Measurements from ENCODE around the gene ZDHHC20. TPM values are rescaled to one million over a fixed set of nuclear protein-coding genes. Genes with fewer than 3 reads are reported as not detected.
"Not testable (repeated sequence)": the region's sequence is repeated elsewhere in the genome, so short reads cannot be mapped to it uniquely, and the experiment has no call there.

ZDHHC20 gene
- total and polyA plus RNA-seq, 2 donors from 2014 or later = 7.2 to 36.1 TPM

- H3K9me3 ChIP-seq (ENCODE audit: control insufficient read depth in 2 of 3, insufficient read depth in 1 of 3, low read length in 3 of 3) = no peaks in the 10 kb centered on the region
- TF ChIP-seq, protein P1, sequence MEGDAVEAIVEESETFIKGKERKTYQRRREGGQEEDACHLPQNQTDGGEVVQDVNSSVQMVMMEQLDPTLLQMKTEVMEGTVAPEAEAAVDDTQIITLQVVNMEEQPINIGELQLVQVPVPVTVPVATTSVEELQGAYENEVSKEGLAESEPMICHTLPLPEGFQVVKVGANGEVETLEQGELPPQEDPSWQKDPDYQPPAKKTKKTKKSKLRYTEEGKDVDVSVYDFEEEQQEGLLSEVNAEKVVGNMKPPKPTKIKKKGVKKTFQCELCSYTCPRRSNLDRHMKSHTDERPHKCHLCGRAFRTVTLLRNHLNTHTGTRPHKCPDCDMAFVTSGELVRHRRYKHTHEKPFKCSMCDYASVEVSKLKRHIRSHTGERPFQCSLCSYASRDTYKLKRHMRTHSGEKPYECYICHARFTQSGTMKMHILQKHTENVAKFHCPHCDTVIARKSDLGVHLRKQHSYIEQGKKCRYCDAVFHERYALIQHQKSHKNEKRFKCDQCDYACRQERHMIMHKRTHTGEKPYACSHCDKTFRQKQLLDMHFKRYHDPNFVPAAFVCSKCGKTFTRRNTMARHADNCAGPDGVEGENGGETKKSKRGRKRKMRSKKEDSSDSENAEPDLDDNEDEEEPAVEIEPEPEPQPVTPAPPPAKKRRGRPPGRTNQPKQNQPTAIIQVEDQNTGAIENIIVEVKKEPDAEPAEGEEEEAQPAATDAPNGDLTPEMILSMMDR (IDR thresholded peaks at IDR 0.05; ENCODE audit: borderline replicate concordance, extremely low read depth, insufficient read depth) = no peak
- intact Hi-C loops (cut with DNase I) = no loop called here
- H3K27ac ChIP-seq (ENCODE audit: low read depth in 2 of 2, low read length in 2 of 2) = no peak overlapping the region
- H3K27me3 ChIP-seq (ENCODE audit: control insufficient read depth, insufficient read depth, low read length) = no peaks in the 10 kb centered on the region
- H3K4me1 ChIP-seq (ENCODE audit: control insufficient read depth in 2 of 3, insufficient read depth in 2 of 3, low read depth in 1 of 3, low read length in 3 of 3) = no peaks in the 10 kb centered on the region
- no peak overlapping the region for H3K4me3 ChIP-seq (ENCODE audit: low read length in 3 of 3)
- DNase-seq = no peak
- no peak overlapping the region for H3K9ac ChIP-seq (ENCODE audit: low read length in 3 of 3)
- H3K36me3 ChIP-seq (ENCODE audit: control insufficient read depth in 2 of 3, insufficient read depth in 3 of 3, low read length in 3 of 3) = peaks cover 0 to 2% (median 0%) of the 10 kb centered on the region in 3 donors
- no peak for FAIRE-seq
Measured at GRCh38 chr13:21420706-21421105, 38.4 kb downstream of the ZDHHC20 start.

DNA sequence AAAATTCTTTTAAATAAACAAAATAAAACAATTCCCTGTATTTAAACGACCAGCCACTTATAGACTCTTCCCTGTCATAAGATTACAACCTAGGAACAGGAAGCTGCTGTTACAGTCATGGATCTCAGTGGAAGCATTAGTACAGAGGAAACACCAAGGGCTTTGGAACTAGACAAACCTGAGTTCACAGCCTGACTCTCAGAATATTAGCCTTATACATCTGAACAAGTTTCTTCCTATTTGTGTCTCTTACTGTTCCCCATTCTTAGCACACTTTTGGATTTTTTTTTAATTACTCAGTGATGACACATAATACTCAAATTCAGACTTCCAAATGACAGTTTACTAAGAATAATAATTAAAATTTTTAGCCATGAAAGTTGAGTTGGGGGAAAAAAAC lies 46.1 kb downstream of the ZDHHC20 start:
- Histone ChIP-seq H3K9ac (ENCODE audit: low read length in 3 of 3) (no peak overlapping the region), H3K27me3 (ENCODE audit: control insufficient read depth, insufficient read depth, low read length) (no peaks in the 10 kb centered on the region), H3K4me1 (ENCODE audit: control insufficient read depth in 2 of 3, insufficient read depth in 2 of 3, low read depth in 1 of 3, low read length in 3 of 3) (no peaks in the 10 kb centered on the region), H3K36me3 (ENCODE audit: control insufficient read depth in 2 of 3, insufficient read depth in 3 of 3, low read length in 3 of 3) (peaks cover 3 to 14% (median 9%) of the 10 kb centered on the region in 3 donors), H3K9me3 (ENCODE audit: control insufficient read depth in 2 of 3, insufficient read depth in 1 of 3, low read length in 3 of 3) (no peaks in the 10 kb centered on the region), H3K4me3 (ENCODE audit: low read length in 3 of 3) (no peak overlapping the region), H3K27ac (ENCODE audit: low read depth in 2 of 2, low read length in 2 of 2) (no peak overlapping the region)
- DNase-seq (no peak), FAIRE-seq (no peak)
- intact Hi-C loops (cut with DNase I) = no loop called here
- TF ChIP-seq, protein P1 (IDR thresholded peaks at IDR 0.05; ENCODE audit: borderline replicate concordance, extremely low read depth, insufficient read depth) = no peak

DNA sequence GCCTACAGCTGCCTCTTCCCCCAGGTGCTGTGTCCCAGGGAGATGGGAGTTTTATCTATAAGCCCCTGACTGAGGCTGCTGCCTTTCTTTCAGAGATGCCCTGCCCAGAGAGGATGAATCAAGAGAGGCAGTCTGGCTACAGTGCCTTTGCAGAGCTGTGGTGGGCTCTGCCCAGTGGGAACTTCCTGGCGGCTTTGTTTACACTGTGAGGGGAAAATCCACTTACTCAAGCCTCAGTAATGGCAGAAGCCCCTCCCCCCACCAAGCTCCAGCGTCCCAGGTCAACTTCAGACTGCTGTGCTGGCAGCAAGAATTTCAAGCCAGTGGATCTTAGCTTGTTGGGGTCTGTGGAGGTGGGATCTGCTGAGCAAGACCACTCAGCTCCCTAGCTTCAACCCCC lies 48.6 kb downstream of the ZDHHC20 start:
- DNase-seq; H3K9me3 ChIP-seq (ENCODE audit: control insufficient read depth in 2 of 3, insufficient read depth in 1 of 3, low read length in 3 of 3); H3K27me3 ChIP-seq (ENCODE audit: control insufficient read depth, insufficient read depth, low read length); H3K4me1 ChIP-seq (ENCODE audit: control insufficient read depth in 2 of 3, insufficient read depth in 2 of 3, low read depth in 1 of 3, low read length in 3 of 3); intact Hi-C loops (cut with DNase I); FAIRE-seq; H3K27ac ChIP-seq (ENCODE audit: low read depth in 2 of 2, low read length in 2 of 2); H3K9ac ChIP-seq (ENCODE audit: low read length in 3 of 3); H3K4me3 ChIP-seq (ENCODE audit: low read length in 3 of 3): not testable (repeated sequence)
- peaks cover 3 to 14% (median 9%) of the 10 kb centered on the region in 3 donors for H3K36me3 ChIP-seq (ENCODE audit: control insufficient read depth in 2 of 3, insufficient read depth in 3 of 3, low read length in 3 of 3)

DNA sequence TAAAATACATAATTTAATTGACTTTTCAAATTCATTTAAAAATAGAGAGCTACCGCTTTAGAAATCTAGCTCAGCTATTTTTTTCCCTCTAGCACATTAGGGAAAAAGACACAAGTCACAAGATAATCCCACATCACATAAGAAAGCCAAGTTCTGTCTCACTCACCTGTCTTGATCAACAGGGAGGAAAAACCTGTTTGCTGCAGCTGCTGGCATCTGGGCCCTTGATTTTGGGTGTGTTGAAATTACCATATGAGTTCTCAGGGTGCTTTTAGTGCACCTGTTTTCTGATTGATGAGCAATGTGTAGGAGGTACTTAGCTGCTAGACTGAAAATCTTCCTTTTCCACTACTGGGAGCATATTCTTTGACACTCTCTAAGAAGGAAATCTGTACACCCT lies 53.8 kb downstream of the ZDHHC20 start:
- intact Hi-C loops (cut with DNase I) = no loop called here
- Histone ChIP-seq H3K9me3 (ENCODE audit: control insufficient read depth in 2 of 3, insufficient read depth in 1 of 3, low read length in 3 of 3) (no peaks in the 10 kb centered on the region), H3K36me3 (ENCODE audit: control insufficient read depth in 2 of 3, insufficient read depth in 3 of 3, low read length in 3 of 3) (peaks cover 0 to 10% (median 3%) of the 10 kb centered on the region in 3 donors), H3K4me3 (ENCODE audit: low read length in 3 of 3) (no peak overlapping the region), H3K9ac (ENCODE audit: low read length in 3 of 3) (no peak overlapping the region), H3K27ac (ENCODE audit: low read depth in 2 of 2, low read length in 2 of 2) (no peak overlapping the region), H3K27me3 (ENCODE audit: control insufficient read depth, insufficient read depth, low read length) (no peaks in the 10 kb centered on the region), H3K4me1 (ENCODE audit: control insufficient read depth in 2 of 3, insufficient read depth in 2 of 3, low read depth in 1 of 3, low read length in 3 of 3) (no peaks in the 10 kb centered on the region)
- TF ChIP-seq, protein P1 (IDR thresholded peaks at IDR 0.05; ENCODE audit: borderline replicate concordance, extremely low read depth, insufficient read depth) = no peak
- no peak for DNase-seq
- no peak for FAIRE-seq
